Activated naive CD8-positive, alpha-beta T cell treated with anti-CD3 and anti-CD28 coated beads, Interleukin-2, amount 50 U/mL, for 16 hours (primary cell): ENCODE data around the gene HYDIN.
"Not testable (repeated sequence)": the region's sequence is repeated elsewhere in the genome, so short reads cannot be mapped to it uniquely, and the experiment has no call there.

Experiments used
- DNase-seq: peaks from one replicate; pipeline ENCODE4 v3.0.0-alpha.2; 2020; ENCODE audit warnings: low read depth, low spot score

HYDIN gene

DNA sequence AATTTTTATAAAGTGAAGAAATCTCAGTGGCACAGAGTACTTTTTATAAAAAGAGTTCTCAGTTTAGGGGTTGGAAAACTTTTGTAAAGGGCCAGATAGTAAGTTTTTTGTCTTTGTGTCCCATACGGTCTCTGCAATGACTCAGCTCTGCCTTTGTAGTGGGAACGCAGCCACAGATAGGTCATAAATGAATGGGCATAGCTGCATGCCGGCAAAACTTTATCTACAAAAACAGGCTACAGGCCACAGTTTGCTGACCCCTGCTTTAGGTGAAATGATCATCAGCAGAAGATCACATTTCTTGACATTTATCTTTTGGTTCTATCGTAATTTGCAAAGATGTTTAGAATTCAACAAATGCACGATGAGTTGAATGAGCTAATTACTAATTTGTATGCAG, 365.8 kb downstream of the HYDIN start:
- DNase-seq: not testable (repeated sequence)

DNA sequence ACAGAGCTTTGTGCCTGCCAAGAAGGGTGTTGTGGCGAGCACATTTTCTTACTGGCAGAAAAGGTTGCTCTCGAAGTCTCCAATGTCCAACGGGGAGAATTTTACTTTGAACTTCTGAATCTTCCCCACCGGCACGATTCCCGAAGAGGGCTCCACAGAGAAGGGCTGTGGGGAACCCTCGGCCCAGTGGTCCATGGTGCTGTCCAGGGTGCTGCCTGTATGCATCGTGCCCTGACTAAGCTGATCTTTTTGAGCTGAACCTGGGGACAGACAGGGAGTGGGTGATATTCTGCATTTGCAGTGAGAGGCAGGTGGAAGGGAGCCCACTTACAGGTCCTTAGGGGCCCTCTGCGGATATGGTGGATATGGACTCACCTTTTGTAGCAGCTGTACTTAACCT, 368.5 kb downstream of the HYDIN start:
- not testable (repeated sequence) for DNase-seq

DNA sequence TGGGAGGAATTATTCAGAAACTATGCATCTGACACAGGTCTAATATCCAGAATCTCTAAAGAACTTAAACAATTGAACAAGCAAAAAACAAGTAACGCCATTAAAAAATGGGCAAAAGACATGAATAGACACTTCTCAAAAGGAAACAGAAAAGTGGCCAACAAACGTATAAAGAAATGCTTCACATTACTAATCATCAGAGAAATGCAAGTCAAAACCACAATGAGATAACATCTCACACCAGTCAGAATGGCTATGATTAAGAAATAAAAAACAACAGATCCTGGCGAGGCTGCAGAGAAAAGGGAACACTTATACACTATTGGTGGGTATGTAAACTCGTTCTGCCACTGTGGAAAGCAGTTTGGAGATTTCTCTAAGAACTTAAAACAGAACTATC, 379.2 kb downstream of the HYDIN start:
- DNase-seq: not testable (repeated sequence)

DNA sequence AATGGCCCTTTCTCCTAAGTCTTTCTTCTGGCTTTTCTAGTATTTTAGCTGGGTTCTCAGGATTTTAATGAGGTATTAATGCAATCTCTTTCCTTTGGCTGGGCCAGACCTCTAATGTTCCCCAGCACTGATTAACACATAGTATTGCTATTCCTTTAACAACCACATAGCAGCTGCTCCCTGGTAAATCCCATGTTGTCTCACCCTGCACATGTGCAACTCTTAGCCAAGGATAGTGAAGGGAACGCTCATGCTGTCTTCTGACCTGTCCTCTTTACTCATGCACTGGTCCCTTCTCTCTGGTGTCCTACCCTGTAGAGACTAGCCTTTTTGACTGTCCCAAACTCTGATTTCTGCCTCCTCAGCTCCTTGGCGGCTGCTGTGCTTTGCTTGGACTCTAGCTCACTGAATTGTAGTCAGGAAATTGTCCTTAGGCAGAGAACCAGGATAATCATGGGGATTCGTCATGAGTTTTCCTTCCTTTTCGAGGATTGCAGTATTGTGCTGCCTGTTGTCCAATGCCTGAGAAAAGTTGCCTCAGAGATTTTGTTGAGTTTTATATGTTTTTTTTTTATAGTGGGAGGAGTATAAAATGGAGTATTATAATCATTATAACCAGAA, 406.9 kb downstream of the HYDIN start:
- not testable (repeated sequence) for DNase-seq

DNA sequence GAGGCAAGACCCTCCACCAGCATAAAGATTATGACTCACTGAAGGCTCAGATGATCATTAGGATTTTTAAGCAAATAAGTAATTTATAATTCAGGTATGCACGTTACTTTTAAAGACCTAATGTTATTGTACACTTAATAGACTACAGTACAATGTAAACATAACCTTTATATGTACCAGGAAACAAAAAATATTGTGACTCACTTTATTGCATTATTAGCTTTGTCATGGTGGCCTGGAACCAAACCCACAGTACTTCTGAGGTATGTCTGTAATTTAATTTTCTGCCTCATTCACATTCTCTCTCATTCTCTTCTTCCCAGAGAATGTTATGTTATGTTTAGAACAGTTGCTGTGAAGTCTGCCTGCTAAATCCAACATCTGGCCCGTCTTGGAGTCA, 407.8 kb downstream of the HYDIN start:
- DNase-seq: not testable (repeated sequence)

DNA sequence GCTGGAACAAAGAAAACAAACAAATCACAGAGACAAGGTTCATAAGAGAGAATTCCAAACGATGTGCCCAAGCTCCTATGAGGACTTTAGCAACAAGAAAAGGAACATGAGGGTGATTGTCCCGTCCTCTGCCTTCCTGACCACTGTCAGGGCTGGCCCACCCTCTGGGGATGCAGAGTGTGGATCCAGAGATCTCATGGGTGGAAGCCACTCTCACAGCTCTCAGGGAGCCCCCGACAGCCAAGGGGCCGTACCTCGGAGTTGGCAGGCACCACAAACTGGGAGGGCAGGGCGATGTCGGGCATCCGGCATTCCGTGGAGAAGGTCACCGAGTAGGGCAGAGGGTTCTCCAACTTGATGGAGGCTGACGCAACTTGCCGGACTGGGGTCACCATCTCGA, 412.4 kb downstream of the HYDIN start:
- not testable (repeated sequence) for DNase-seq

DNA sequence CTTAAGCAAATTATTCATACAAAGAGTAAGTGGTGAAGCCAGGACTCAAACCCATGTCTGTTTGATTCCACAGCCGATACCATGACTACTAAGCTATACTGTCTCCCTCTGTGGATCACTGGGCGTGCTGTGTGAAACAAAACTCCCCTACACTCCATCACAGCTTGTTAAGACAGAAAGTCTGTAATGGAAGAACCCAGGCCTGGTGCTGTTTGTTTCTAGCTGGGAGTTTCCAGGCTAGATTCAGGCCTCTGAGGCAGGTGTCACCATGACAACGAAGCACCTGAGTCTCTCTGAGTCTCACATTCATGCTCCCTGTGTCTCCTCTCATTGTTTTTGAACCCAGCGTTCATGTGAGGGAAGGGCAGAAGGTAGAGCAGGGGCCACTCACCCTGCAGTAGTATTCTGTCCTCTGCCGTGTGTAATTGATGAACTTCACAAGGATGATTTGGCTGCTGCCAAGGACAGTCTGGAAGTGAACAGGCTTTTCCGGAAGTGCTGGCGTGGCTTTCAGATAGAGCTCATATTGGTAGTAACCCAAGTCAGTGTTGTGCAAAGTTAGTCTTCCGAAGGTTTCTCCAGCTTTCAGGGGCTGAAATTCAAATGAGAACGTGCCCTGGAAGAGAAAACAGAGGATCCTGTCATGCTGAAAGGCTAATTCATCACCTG, 421.0 kb downstream of the HYDIN start:
- no peak for DNase-seq

DNA sequence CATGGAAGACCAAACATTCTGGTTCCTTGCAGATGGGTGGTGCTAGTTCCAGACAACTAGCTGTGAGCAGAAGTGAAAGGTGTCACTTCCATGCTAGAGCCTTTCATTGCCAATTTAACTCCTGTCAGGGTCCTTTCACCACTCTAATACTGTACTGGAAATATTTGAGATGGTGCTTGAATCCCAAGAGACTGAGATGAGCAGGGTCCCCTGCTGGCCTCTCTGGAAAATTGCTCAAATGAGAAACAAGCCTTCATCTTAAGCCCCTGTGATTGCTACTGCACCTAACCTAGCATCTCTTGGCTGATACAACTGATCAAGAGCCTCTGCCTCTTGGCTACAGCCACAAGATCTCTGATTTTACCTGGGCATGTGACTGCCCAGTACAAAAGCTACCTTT, 422.2 kb downstream of the HYDIN start:
- no peak for DNase-seq

DNA sequence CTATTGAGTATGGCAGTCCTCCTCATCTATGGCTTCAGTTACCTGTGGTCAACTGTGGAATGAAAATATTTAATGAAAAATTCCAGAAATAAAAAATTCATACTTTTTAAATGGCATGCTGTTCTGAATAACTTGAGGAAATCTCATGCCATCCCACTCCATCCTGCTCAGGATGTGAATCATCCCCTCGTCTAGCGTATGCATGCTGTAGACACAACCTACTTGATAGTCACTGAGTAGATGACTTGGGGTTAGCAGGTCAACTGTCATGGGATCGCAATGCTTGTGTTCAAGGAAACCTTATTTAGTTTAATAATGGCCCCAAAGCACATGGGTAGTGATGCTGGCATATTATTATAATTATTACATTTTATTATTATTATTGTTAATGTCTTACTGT, 424.7 kb downstream of the HYDIN start:
- DNase-seq: no peak

DNA sequence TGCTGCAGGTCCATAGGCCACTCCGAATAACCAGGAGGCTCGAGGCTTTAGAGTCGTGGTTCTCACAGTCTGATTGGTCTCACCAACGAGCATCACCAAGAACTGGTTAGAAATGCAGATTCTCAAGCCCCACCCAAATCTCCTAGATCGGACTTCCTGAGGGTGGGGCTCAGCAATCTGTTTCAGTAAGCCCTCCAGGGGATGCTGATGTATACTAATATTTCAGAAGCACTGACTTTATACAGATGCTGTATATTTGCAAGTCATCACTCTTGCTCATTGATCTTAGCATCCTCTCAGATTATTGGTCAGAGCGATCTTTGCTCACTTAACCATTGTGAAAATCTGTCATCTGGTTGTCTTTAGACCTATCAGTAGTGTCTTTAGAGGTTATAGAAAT, 425.1 kb downstream of the HYDIN start:
- DNase-seq: no peak

DNA sequence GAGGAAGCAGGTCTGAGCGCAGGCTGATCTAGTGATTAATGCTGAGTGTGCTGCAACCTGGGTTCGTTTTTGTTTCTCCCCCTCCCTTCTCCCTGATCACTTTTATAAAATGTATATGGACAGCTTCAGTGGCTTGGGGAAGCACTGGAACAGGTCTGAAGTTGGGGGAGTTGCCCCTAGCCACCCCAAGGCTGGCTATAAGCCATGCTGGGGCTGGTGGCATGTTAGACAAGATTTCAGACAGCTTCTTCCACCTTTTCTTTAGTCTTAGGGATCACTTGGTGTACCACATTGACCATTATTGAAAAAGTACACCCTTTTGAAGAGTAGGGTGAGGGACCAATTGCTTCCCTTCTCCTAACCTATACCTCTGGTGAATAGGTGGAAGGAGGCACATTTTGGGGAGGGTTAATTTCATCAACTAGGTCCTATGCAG, 425.8 kb downstream of the HYDIN start:
- no peak for DNase-seq

DNA sequence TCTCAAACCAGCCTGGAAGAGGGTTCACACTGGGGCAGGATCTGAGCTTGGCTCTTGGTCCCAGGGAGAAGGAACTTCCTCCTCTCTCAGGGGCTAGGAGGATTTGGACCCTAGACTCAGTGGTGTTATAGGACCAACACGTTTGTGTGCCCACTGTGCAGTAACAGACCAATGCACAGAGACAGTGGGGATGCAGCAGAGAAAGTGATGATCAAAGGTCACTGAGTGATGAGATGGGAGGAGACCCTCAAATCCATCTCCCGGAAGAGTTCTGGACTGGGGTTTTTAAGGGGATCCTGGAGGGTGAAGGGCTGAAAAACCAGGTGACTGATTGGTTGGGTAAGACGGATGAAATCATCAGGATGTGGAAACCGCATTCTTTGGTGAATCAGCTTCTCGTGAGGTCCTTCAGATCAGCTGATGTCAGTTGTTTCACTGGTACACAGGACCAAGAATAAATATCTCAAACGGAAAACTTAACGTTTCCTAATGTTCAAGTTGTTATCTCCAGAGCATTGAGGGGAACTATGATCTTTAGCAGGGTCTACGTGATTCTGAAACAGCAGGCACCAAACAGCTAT, 426.3 kb downstream of the HYDIN start:
- no peak for DNase-seq

DNA sequence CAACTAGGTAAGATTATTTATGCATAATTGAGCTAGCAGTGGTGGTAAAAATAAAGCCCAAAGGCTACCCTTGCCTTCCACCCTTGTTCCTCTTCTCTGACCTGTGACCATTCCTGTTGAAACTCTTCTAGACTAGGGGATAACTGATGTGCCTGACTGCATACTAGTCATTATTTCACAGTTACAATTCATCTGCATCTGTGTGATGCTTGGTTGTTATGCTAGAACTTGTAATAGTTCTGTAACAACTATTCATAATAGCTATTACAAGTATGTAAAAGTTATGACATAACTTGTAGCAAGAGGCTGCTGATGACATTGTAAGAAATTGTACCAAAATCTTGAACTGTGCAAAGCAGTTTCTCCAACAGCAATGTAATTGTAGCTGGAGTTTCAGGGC, 427.2 kb downstream of the HYDIN start:
- DNase-seq: no peak

DNA sequence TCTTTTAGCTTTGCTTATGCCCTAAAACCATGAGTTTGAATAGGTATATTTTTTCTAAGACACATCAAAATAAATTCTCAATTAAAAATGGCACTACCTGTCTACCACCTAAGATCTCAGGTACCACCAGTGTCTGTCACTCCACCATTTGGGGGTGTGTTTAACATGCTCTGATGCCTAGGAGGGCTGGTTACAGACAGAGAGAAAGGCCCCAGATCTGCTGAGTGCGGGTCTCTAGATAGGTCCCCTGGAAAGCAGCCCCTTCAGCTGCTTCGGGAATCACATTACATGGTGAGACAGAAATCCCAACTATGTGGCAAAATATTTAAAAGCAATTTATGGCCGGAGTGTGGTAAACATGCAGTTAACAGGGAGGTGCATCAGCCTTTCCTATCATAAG, 428.9 kb downstream of the HYDIN start:
- no peak for DNase-seq

DNA sequence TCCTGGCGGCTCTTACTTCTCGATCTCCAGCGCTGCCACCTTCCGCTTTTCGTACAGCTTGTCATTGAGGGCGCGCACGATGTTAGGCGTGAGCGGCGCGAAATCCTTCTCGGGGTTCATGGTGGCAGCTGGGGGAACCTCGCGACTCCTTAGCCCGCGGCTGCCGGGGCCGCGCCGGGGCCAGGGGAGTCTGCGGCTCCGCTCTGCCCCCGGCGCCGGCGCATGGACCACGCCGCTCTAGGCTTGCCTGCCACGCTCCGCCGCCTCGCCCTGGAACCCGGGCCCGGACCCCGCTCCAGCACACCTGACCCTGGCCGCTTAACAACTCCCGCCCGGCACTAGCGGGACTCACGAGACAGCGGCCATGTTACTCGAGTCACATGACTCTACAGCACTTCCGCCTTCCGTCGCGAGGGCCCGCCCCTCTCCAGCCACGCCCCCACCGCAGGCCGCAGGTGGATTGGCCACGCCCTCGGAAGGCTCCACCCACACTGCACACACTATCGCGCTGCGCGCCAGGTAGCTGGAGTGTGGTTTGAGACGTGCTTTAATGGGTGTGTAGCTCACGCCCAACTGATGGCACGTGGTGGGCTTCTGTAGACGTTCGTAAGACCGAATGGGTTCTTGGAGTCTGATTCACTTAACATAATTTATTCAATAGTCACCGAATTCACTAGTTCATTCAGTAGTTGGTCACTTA, 429.6 kb downstream of the HYDIN start, which contains the start of gene VAC14:
Gene VAC14 (minus strand): TSS at position 378 of the 700 bp plus-strand sequence. CDS start 258 bp downstream, at position 120.
- peak; percentile 91 for DNase-seq

DNA sequence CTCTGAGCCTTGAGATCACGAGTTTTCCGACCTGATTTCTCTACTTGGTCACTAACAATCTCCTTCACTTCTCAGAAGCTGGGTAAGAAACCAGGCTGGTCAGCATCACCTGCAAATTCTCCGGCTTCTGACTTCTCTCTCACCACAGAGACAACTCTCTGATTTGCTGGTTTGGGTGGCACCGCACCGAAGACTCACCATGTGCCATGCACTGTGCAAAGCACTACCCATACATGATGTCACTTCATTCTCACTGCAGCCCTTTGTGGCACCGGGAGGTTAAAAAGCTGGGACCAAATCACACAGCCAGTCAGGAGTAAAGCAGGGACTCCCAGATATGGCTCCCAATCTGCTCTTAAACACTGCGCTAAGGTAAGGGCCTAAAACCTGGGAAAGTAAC, 430.2 kb downstream of the HYDIN start:
- no peak for DNase-seq

DNA sequence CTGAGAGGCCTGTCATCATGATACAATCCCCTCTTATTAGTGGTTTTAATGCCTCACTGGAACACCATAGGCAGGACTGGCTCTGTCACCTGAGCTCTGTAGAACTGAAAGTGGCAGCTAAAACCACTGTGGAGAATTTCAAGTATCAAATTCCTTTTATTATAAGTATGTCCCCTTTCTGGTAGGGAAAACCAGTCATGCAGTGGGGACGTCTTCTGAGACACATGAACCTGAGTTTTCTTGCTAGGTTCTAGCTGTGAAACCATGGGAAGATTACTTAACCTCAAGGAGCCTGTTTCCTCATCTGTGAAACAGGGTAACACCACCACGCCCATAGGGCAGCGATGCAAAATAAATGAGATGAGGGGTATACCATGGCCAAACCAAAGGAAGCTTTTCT, 434.2 kb downstream of the HYDIN start:
- no peak for DNase-seq

DNA sequence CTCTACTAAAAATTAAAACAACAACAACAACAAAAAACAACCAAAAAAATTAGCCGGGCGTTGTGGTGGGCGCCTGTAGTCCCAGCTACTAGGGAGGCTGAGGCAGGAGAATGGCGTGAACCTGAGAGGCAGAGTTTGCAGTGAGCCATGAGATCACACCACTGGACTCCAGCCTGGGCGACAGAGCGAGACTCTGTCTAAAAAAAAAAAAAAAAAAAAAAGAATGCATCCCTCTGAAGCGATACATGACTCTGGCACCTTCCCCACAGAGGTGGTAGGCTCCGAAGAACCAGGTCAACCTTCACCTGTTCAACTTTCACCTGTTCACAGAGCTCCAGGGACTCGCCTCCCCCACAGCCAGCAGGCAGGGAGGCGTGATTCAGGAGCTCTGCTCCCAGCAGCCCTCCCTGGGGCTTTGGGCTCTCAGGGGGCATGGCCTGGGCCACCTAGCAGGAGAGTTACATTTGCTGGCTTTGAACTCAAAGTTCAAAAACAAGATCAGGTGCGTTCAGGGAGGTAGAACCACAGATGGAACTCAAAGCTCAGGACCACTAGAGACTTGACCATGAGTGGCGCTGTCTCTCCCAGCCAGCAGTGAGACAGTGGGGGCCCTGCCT, 435.1 kb downstream of the HYDIN start:
- no peak for DNase-seq

DNA sequence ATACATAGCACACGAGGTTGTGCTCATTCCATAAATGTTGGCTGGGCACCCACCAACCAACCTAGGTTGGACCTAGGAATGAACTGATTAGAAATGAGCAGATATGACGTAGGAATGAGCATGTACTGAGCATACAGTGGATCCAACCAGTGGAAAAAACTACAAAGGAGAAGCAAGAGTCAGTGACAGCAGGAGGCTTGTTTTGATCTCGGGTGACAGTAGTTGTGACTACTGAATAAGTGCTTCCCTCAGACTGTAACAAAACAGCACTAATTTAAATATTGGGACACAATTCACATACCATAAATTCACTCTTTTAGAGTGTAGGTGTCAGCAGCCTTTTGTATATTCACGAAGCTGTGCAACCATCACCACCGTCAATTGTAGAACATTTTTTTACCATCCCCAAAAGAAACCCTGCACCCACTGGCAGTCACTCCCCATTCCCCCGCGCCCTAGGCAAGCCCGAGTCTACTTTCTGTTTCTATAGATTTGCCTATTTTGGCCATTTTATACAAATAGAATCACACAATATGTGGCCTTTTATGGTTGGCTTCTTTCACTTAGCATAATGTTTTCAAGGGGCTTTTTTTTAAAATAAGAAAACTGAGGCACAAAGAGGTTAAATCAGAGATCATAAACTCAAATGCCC, 436.5 kb downstream of the HYDIN start:
- no peak for DNase-seq

DNA sequence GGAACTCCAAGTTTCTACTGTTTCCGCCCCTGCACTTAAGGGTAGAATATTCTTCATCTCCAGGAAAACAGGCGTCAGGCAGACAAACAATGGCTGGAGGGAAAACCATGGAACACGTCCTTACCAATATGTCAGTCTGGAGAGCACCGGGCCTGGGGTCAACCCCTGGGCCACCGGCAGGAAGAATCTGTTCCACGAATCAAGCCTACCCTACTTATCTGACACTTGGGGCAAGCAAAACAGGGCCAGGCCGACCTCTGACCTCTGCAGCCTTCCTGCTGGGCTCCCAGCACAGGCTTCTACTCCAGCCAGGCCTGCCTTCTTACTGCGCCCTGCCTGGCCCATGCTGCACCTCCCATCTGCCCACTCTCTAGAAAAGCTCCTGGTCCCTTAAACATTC, 439.7 kb downstream of the HYDIN start:
- no peak for DNase-seq

DNA sequence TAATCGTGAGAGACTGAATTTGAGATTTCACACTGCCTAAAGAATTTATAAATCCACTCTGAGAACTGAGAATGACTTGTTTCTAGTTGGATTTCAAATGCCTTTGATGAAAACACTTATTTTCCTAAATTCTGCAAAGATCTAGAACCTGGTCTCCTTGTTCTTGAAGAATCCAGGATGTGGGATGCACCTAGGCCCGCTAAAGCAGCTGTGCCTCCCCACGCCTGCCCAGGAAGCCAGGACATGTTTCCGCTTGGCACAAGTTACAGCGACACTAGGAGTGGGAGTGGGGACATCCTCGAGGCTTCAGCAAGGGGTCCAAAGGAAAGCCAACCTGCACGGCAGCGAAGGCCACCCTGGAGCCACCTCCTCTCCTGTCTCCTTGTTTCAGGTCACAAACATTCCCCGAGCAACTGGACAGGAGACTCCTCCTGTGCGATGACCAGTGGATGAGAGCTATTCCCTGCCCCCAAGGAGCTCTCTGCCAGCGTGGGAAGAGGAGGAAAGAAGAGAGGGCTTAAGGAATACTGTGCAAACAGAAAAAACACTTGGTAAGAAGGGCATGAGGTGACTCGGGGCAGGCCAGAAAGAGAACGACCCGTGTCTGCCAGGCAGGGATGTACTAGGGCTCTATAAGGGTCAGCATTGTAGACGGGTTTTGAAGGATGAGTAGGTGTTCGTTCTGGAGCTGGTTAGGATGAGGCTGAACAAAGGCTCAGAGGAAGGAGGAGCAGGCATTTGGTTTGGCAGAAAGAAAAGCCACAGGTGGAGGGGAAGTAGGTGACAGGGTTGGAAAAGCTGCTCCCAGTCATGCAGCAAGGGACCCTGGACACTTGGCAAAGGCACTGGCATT, 440.7 kb downstream of the HYDIN start:
- DNase-seq: no peak
